GM19455 (cell line): ENCODE results near the gene FADD.
"Not testable (repeated sequence)": the region's sequence is repeated elsewhere in the genome, so short reads cannot be mapped to it uniquely, and the experiment has no call there.

Experiments
- ATAC-seq: cut with Tn5 transposase; IDR thresholded peaks from one replicate; pipeline ENCODE4 v1.9.1; 2021; ENCODE audit not compliant: unreplicated experiment

FADD gene

GRCh38 chr11:70180906-70181305, 22.2 kb upstream of the FADD start:
- no peak for ATAC-seq

- ATAC-seq = no peak
Observed at GRCh38 chr11:70182266-70182665, 20.8 kb upstream of the FADD start.

GRCh38 chr11:70183032-70183431, 20.1 kb upstream of the FADD start:
- no peak for ATAC-seq

GRCh38 chr11:70183483-70184176, 19.5 kb upstream of the FADD start:
- ATAC-seq = no peak

GRCh38 chr11:70184396-70184795, 18.7 kb upstream of the FADD start:
- ATAC-seq = no peak

GRCh38 chr11:70185348-70186055, 17.6 kb upstream of the FADD start:
- no peak for ATAC-seq

GRCh38 chr11:70186420-70186819, 16.7 kb upstream of the FADD start:
- ATAC-seq = no peak

- no peak for ATAC-seq
Observed at GRCh38 chr11:70186936-70187335, 16.2 kb upstream of the FADD start.

GRCh38 chr11:70187771-70188170, 15.3 kb upstream of the FADD start:
- no peak for ATAC-seq

GRCh38 chr11:70189622-70190021, 13.5 kb upstream of the FADD start:
- no peak for ATAC-seq

- no peak for ATAC-seq
Observed at GRCh38 chr11:70191495-70192140, 11.5 kb upstream of the FADD start.

- ATAC-seq = no peak
Observed at GRCh38 chr11:70192666-70193410, 10.3 kb upstream of the FADD start.

- no peak for ATAC-seq
Observed at GRCh38 chr11:70193411-70194292, 9.4 kb upstream of the FADD start.

GRCh38 chr11:70194792-70195791, 8.0 kb upstream of the FADD start:
- no peak for ATAC-seq

- no peak for ATAC-seq
Observed at GRCh38 chr11:70200212-70200844, 2.8 kb upstream of the FADD start.

- not testable (repeated sequence) for ATAC-seq
Observed at GRCh38 chr11:70201047-70201446, 2.0 kb upstream of the FADD start.

- ATAC-seq = no peak
Observed at GRCh38 chr11:70201882-70202861, 924 bp upstream of the FADD start.
